ENCODE measurements around the gene BICDL1.
"Not testable (repeated sequence)": the region's sequence is repeated elsewhere in the genome, so short reads cannot be mapped to it uniquely, and the experiment has no call there.

Gene BICDL1

GRCh38 chr12:120006258-120006975, 17.4 kb downstream of the BICDL1 start:
- no peak for FAIRE-seq

GRCh38 chr12:120007272-120007671, 18.2 kb downstream of the BICDL1 start:
- no peak for FAIRE-seq

- no peak for FAIRE-seq
These were observed 21.7 kb downstream of the BICDL1 start for GRCh38 chr12:120010661-120011230.

DNA sequence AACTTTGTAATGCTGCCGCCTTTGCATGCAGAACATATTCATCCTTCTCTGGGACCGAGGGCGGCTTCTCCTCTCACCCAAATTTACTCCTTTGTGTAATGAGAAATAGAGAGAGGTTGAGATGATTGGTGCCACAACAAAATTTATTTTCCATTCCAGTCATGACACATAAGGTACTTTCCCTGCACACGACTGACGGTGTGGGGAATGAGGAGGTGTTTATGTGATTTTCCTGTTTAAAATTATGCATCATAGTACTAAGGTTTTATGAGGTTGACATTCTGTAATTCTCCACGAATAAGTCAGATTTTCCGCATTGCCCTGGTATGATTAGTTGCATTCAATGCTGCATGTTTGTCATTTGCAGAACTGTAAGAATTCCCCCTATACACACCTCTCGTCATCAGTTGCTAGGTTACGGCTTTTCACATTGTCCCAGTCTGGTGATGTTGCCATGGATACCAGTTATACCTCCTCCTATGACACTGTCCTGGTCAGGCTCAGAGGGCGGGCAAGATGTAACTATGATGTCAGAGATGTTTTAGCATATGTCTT, 23.1 kb downstream of the BICDL1 start:
- no peak for FAIRE-seq

- FAIRE-seq = no peak
These were observed 24.8 kb downstream of the BICDL1 start for GRCh38 chr12:120013659-120014380.

DNA sequence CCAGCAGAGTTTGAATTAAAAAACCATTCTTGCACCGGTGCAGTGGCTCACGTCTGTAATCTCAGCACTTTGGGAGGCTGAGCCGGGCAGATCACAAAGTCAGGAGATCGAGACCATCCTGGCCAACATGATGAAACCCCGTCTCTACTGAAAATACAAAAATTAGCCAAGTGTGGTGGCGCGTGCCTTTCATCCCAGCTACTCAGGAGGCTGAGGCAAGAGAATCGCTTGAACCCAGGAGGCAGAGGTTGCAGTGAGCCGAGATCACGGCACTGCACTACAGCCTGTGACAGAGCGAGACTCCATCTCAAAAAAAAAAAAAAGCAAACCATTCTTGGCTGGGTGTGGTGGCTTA, 25.3 kb downstream of the BICDL1 start:
- not testable (repeated sequence) for FAIRE-seq

GRCh38 chr12:120015313-120015712, 26.3 kb downstream of the BICDL1 start:
- no peak for FAIRE-seq

DNA sequence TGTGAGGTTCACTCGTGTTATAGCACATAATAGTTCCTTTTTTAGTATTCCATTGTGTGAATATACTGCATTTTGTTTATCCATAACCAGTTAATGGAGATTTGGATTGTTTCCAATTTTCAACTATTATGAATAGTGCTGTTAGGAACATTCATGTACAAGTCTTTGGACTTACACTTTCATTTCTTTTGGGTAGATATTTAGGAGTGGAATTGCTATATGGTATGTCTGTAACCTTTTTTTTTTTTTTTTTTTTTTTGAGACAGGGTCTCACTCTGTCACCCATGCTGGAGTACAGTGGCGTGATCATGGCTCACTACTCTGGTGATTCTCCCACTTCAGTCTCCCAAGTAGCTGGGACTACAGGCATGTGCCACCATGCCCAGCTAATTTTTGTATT, 27.2 kb downstream of the BICDL1 start:
- FAIRE-seq = not testable (repeated sequence)

DNA sequence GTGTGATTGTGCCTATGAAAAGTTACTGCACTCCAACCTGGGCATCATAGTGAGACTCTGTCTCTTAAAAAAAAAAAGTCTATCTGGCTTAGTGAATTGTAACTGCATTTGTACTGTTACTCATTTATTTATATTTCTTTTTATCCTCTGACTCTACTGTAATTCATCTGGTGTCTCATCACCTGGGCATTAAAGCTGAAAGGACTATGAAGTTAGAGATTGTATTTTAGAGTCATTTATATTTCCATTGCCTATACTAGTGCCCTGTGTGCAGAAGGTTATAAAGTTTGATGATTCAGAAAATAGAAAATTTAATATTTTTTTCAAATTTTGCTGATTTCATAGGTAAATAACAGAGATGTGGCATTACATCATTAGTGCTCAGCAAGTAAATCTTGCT, 30.2 kb downstream of the BICDL1 start:
- no peak for FAIRE-seq

GRCh38 chr12:120019938-120020337, 30.9 kb downstream of the BICDL1 start:
- no peak for FAIRE-seq

DNA sequence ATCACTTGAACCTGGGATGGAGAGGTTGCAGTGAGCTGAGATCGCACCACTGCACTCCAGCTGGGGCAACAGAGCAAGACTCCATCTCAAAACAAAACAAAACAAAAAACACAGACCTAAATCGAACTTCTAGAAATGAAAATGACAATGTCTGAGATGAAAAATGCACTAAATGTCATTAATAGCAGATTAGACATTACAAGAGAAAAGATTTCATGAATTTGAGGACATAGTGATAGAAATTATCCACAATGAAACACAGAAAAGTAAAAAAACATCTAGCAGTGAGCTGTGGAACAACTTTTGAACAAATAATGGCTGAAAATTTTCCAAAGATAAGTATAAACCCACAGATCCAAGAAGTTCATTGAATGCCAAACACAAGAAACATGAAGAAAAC, 35.2 kb downstream of the BICDL1 start:
- no peak for FAIRE-seq

DNA sequence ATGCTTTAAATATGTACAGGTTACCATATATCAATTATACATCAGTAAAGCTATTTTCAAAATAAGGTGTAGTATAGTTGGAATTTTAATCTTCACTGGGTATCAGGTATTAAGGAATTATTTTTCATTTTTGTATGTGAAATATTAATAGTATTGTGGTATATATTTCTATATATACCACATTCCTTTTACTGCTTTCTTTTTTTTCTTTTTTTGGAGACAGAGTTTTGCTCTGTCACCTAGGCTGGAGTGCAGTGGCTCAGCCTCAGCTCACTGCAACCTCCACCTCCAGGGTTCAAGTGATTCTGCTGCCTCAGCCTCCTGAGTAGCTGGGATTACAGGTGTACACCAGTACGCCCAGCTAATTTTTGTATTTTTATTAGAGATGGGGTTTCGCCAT, 36.6 kb downstream of the BICDL1 start:
- no peak for FAIRE-seq

DNA sequence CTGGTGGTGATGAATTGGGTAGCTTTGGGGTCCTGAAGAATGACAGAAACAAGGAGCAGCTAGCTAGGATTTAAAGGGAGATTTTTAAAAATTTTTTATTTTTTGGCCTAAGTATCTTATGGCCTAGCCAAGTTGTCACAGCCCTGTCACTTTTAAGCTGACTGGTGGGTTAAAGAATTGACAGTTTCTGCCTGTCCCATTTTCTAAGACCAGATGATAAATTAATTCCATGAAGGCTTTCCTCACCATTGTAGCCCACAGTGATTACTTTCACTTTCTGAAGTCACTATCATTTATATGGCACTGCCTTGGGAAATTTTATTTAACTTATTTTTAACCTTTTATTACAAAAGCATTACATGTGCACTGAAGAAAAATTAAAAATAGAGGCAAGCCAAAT, 43.2 kb downstream of the BICDL1 start:
- FAIRE-seq = no peak

- no peak for FAIRE-seq
These were observed 48.8 kb downstream of the BICDL1 start for GRCh38 chr12:120037851-120038250.

DNA sequence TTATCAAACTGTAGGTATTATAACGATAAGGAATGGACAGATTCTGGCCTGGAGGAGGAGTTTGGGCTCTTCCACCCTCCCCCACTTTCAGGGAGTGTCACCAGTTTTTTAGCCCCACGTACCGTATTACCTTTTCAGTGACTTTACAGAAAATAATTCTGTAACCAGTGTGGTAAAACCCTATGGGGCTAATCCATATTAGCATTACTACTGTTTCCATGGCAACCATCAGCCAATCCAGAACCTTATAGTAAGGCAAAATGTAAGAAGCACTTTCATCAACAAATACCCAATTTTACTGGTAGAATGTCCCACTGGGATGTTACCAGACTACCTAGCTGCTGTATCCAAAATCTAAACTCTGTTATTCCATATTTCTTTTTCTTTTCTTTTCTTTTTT, 50.7 kb downstream of the BICDL1 start:
- no peak for FAIRE-seq

- no peak for FAIRE-seq
These were observed 52.6 kb downstream of the BICDL1 start for GRCh38 chr12:120041386-120042231.

DNA sequence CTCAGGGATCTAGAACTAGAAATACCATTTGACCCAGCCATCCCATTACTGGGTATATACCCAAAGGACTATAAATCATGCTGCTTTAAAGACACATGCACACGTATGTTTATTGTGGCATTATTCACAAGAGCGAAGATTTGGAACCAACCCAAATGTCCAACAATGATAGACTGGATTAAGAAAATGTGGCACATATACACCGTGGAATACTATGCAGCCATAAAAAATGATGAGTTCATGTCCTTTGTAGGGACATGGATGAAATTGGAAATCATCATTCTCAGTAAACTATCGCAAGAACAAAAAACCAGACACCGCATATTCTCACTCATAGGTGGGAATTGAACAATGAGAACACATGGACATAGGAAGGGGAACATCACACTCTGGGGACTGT, 56.3 kb downstream of the BICDL1 start:
- FAIRE-seq = not testable (repeated sequence)

DNA sequence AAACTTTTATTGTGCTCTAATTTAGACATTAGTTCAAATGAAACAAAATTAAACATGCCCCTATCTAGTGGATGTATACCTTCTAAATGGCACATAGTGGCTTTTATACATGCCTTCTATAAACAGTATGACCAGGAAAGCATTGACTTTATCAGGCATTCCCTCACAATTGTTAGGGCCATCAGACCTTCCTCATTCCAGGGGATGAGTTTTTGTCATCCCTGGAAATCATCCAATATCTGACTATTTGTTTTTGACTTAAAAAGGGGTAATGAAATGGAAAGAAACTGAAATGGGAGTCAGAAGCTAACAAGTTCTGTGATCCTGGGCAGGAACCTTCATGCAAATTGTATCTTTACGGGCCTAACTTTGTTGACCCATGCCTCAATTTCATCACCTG, 58.0 kb downstream of the BICDL1 start:
- FAIRE-seq = no peak

GRCh38 chr12:120048263-120048662, 59.2 kb downstream of the BICDL1 start:
- FAIRE-seq = no peak

- FAIRE-seq = no peak
These were observed 60.4 kb downstream of the BICDL1 start for GRCh38 chr12:120049426-120049825.

DNA sequence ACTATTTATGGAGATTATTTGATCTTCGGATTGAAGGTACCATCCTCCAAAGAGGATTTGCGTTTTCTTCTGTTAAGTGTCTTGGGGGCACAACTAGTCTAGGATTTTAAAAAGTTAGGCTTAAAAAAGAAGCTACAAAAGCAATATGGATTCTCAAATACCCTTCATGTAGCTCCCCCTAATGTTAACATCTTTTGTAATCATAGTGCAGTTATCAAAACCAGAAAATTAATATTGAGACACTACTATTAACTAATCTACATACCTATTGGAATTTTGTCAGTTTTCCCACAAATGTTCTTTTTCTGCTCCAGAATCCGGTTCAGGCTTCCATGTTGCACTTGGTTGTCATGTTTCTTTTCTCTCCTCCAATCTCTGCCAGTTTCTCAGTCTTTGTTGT, 62.5 kb downstream of the BICDL1 start:
- FAIRE-seq = no peak

GRCh38 chr12:120054293-120054692, 65.3 kb downstream of the BICDL1 start:
- FAIRE-seq = no peak
